SK-N-SH (cell line): ENCODE results near the gene MAD1L1. TPM values are rescaled to one million over a fixed set of nuclear protein-coding genes. Genes with fewer than 3 reads are reported as not detected.

ENCODE experiments used
- CTCF ChIA-PET: fragments of 300-600, 350-600 bp; formaldehyde crosslinking; extraction: SDS; loops from one replicate; lab custom pipeline; 2021; lab: Yijun Ruan, JAX
- POLR2A ChIA-PET: fragments of 350-600 bp; sonication (Branson Sonifier 250); formaldehyde crosslinking; extraction: SDS; loops from one replicate; lab custom pipeline; 2020; ENCODE audit warnings: antibody characterized with exemption, inconsistent platforms; lab: Yijun Ruan, JAX
- DNase-seq: peaks from one replicate; pipeline ENCODE4 v3.0.0; 2012
- H2AFZ ChIP-seq: fragments of 200-600 bp; sonication (generic); 2 replicates; pipeline ENCODE4 v1.8.1; 2016; ENCODE audit warnings: antibody characterized with exemption, mild to moderate bottlenecking, low read depth
- H3F3A ChIP-seq: fragments of 200-600 bp; sonication (generic); replicated peaks from 2 replicates; pipeline ENCODE3; 2016; ENCODE audit warnings: antibody characterized with exemption, mild to moderate bottlenecking; ENCODE audit not compliant: insufficient read depth
- H3K27ac ChIP-seq, 2 experiments: fragments of 200-500 bp in 1 of 2; fragments of 200-600 bp in 1 of 2; sonication (Bioruptor generic) in 1 of 2; sonication (generic), shearing (Covaris generic) in 1 of 2; 2 replicates each; pipeline versions ENCODE4 v1.5.1 to v1.6.1; 2014 to 2016; ENCODE audit warnings: low read depth in 2 of 2, inconsistent platforms in 1 of 2, low read length in 1 of 2, mild to moderate bottlenecking in 1 of 2, mixed read lengths in 1 of 2
- H3K27me3 ChIP-seq: fragments of 200-600 bp; sonication (generic), shearing (Covaris generic); 2 replicates; pipeline ENCODE4 v1.6.1; 2016; ENCODE audit warnings: mixed run types; ENCODE audit not compliant: insufficient read depth
- H3K36me3 ChIP-seq, 2 experiments: fragments of 200-500 bp in 1 of 2; fragments of 200-600 bp in 1 of 2; sonication (Bioruptor generic) in 1 of 2; sonication (generic) in 1 of 2; replicated peaks in 1 of 2; 2 replicates each; pipeline versions ENCODE3 to v1.5.1; 2014 to 2016; ENCODE audit warnings: low read length in 1 of 2, mild to moderate bottlenecking in 1 of 2; ENCODE audit not compliant: insufficient read depth in 2 of 2, control insufficient read depth in 1 of 2
- H3K4me1 ChIP-seq, 2 experiments: fragments of 200-500 bp in 1 of 2; fragments of 200-600 bp in 1 of 2; sonication (Bioruptor generic) in 1 of 2; sonication (generic), shearing (Covaris generic) in 1 of 2; 2 replicates each; pipeline versions ENCODE4 v1.5.1 to v1.6.1; 2014 to 2016; ENCODE audit warnings: low read depth in 1 of 2, low read length in 1 of 2, mixed run types in 1 of 2; ENCODE audit not compliant: insufficient read depth in 2 of 2, control insufficient read depth in 1 of 2
- H3K4me2 ChIP-seq: fragments of 200-600 bp; sonication (generic), shearing (Covaris generic); 2 replicates; pipeline ENCODE4 v1.6.1; 2017; ENCODE audit warnings: mixed run types
- H3K4me3 ChIP-seq, 2 experiments: fragments of 200-500 bp in 1 of 2; fragments of 200-600 bp in 1 of 2; sonication (Bioruptor generic) in 1 of 2; sonication (generic), shearing (Covaris generic) in 1 of 2; 2 replicates each; pipeline versions ENCODE4 v1.5.1 to v1.8.1; 2014 to 2016; ENCODE audit warnings: low read depth in 2 of 2, inconsistent platforms in 1 of 2, low read length in 1 of 2, mild to moderate bottlenecking in 1 of 2, mixed read lengths in 1 of 2, moderate library complexity in 1 of 2
- H3K79me2 ChIP-seq: fragments of 200-600 bp; sonication (generic); 2 replicates; pipeline ENCODE4 v1.8.1; 2017; ENCODE audit warnings: mild to moderate bottlenecking; ENCODE audit not compliant: insufficient read depth
- H3K9ac ChIP-seq: fragments of 200-600 bp; sonication (generic); 2 replicates; pipeline ENCODE4 v1.6.1; 2017; ENCODE audit warnings: mixed run types
- H3K9me2 ChIP-seq: fragments of 200-600 bp; sonication (generic); 2 replicates; pipeline ENCODE4 v1.6.1; 2017; ENCODE audit warnings: mixed run types
- H3K9me3 ChIP-seq: fragments of 200-600 bp; sonication (generic); 2 replicates; pipeline ENCODE4 v1.6.1; 2017; ENCODE audit warnings: mixed run types, mild to moderate bottlenecking, moderate library complexity
- H4K20me1 ChIP-seq: fragments of 200-600 bp; sonication (generic); 2 replicates; pipeline ENCODE4 v1.6.1; 2017; ENCODE audit warnings: mild to moderate bottlenecking, mixed run types; ENCODE audit not compliant: insufficient read depth
- ELF1 ChIP-seq: IDR thresholded peaks from 2 replicates; pipeline ENCODE4 v1.4.0; 2012
- EP300 ChIP-seq, 2 experiments: IDR thresholded peaks; 2 replicates each; pipeline versions ENCODE4 v1.4.0 to v1.6.1; 2012; ENCODE audit warnings: borderline replicate concordance in 1 of 2, low read depth in 1 of 2, low read length in 1 of 2
- FOSL2 ChIP-seq: IDR thresholded peaks from 2 replicates; pipeline ENCODE4 v1.4.0; 2012; ENCODE audit warnings: low read depth, mild to moderate bottlenecking, moderate library complexity, borderline replicate concordance
- JUND ChIP-seq: IDR thresholded peaks from 2 replicates; pipeline ENCODE4 v1.4.0; 2012
- MAX ChIP-seq: IDR thresholded peaks from 2 replicates; pipeline ENCODE4 v1.4.0; 2012; ENCODE audit warnings: low read depth
- POLR2AphosphoS5 ChIP-seq: IDR thresholded peaks from 2 replicates; pipeline ENCODE4 v1.6.1; 2012; ENCODE audit warnings: low read depth, low read length
- SIN3A ChIP-seq: IDR thresholded peaks from 2 replicates; pipeline ENCODE4 v1.6.1; 2012; ENCODE audit warnings: low read depth, mild to moderate bottlenecking, low read length, moderate library complexity, borderline replicate concordance
- SMC3 ChIP-seq: IDR thresholded peaks from 2 replicates; pipeline ENCODE4 v1.6.1; 2012; ENCODE audit warnings: low read depth, low read length, improper control_type of control experiment
- YY1 ChIP-seq: IDR thresholded peaks from 2 replicates; pipeline ENCODE4 v1.4.0; 2012; ENCODE audit warnings: low read depth, mild to moderate bottlenecking
- WGBS: methylation state at CpG from one replicate; pipeline ENCODE4 v1.1.6; 2017; ENCODE audit warnings: low lambda C conversion rate; 5-methylcytosine and 5-hydroxymethylcytosine counted together
- polyA plus RNA-seq, 3 experiments: library from polyadenylated mRNA; depleted of rRNA; stranded (reverse); fragments of >200 nt; gene quantifications; 2 replicates each; pipeline ENCODE4 v1.2.3, GENCODE V29; 2012
- TF ChIP-seq, protein P1 (sequence below): IDR thresholded peaks from 2 replicates; pipeline ENCODE4 v1.4.0; 2012; ENCODE audit warnings: low read depth, borderline replicate concordance
- TF ChIP-seq, protein P2 (sequence below): IDR thresholded peaks from 2 replicates; pipeline ENCODE4; 2012
- TF ChIP-seq, protein P3 (sequence below): fragments of 150-350 bp; IDR thresholded peaks from 2 replicates; pipeline ENCODE4 v1.6.1; 2016; ENCODE audit warnings: mild to moderate bottlenecking, low read depth, low read length

Gene MAD1L1
- polyA plus RNA-seq, 1 of the 3 experiments (the other 2 are of a cell fraction), result 46.2 TPM

- H3K9ac ChIP-seq, result no peak overlapping the region
- H3K4me1 ChIP-seq, result peaks cover 0 to 61% of the 10 kb centered on the region in 2 experiments; a peak in 1 of 4 replicates
- no peak for DNase-seq
- H3F3A ChIP-seq, result no peaks in the 10 kb centered on the region
- ChIA-PET POLR2A (interaction anchor here (0.6 kb wide), 1 partner anchor 206 kb away, joined by 3 read pairs; no protein-coding TSS in a partner anchor), CTCF (interaction anchor here (1.2 kb wide), 1 partner anchor 9 kb away, joined by 4 read pairs; no protein-coding TSS in a partner anchor)
- H3K36me3 ChIP-seq, result no peaks in the 10 kb centered on the region
- H3K27me3 ChIP-seq, result no peaks in the 10 kb centered on the region
- H3K4me3 ChIP-seq, result no peak overlapping the region
- H3K79me2 ChIP-seq, result no peaks in the 10 kb centered on the region
- no peak overlapping the region for H2AFZ ChIP-seq
- 97% methylated on average over 12 of the region's 29 CpGs for WGBS
- H3K9me3 ChIP-seq, result no peaks in the 10 kb centered on the region
- H3K27ac ChIP-seq, result peak overlapping the region in 1 of 2 experiments; percentile 96; a peak in 2 of 4 replicates
- TF ChIP-seq YY1, result no peak
- no peak for TF ChIP-seq ELF1
- TF ChIP-seq EP300 (IDR thresholded peaks at IDR 0.05; ENCODE audit: borderline replicate concordance in 1 of 2, low read depth in 1 of 2, low read length in 1 of 2), result no peak
- TF ChIP-seq, protein P1, sequence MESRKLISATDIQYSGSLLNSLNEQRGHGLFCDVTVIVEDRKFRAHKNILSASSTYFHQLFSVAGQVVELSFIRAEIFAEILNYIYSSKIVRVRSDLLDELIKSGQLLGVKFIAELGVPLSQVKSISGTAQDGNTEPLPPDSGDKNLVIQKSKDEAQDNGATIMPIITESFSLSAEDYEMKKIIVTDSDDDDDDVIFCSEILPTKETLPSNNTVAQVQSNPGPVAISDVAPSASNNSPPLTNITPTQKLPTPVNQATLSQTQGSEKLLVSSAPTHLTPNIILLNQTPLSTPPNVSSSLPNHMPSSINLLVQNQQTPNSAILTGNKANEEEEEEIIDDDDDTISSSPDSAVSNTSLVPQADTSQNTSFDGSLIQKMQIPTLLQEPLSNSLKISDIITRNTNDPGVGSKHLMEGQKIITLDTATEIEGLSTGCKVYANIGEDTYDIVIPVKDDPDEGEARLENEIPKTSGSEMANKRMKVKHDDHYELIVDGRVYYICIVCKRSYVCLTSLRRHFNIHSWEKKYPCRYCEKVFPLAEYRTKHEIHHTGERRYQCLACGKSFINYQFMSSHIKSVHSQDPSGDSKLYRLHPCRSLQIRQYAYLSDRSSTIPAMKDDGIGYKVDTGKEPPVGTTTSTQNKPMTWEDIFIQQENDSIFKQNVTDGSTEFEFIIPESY, result no peak
- TF ChIP-seq, protein P2, sequence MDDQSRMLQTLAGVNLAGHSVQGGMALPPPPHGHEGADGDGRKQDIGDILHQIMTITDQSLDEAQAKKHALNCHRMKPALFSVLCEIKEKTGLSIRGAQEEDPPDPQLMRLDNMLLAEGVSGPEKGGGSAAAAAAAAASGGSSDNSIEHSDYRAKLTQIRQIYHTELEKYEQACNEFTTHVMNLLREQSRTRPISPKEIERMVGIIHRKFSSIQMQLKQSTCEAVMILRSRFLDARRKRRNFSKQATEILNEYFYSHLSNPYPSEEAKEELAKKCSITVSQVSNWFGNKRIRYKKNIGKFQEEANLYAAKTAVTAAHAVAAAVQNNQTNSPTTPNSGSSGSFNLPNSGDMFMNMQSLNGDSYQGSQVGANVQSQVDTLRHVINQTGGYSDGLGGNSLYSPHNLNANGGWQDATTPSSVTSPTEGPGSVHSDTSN, result no peak
- no peak for TF ChIP-seq JUND
- TF ChIP-seq, protein P3, sequence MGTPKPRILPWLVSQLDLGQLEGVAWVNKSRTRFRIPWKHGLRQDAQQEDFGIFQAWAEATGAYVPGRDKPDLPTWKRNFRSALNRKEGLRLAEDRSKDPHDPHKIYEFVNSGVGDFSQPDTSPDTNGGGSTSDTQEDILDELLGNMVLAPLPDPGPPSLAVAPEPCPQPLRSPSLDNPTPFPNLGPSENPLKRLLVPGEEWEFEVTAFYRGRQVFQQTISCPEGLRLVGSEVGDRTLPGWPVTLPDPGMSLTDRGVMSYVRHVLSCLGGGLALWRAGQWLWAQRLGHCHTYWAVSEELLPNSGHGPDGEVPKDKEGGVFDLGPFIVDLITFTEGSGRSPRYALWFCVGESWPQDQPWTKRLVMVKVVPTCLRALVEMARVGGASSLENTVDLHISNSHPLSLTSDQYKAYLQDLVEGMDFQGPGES, result no peak
- no peak for TF ChIP-seq SMC3
- no peak for TF ChIP-seq SIN3A
- TF ChIP-seq MAX, result no peak
- no peak for TF ChIP-seq FOSL2
- no peak for TF ChIP-seq POLR2AphosphoS5
- no peak overlapping the region for H3K4me2 ChIP-seq
- no peaks in the 10 kb centered on the region for H4K20me1 ChIP-seq
- no peaks in the 10 kb centered on the region for H3K9me2 ChIP-seq
Measured at GRCh38 chr7:1858435-1859265, 374.1 kb downstream of the MAD1L1 start.
